SK-N-SH (cell line): ENCODE results near the gene GRK5. TPM values are rescaled to one million over a fixed set of nuclear protein-coding genes. Genes with fewer than 3 reads are reported as not detected.

Experiments used
- CTCF ChIA-PET: fragments of 300-600, 350-600 bp; formaldehyde crosslinking; extraction: SDS; loops from one replicate; lab custom pipeline; 2021; lab: Yijun Ruan, JAX
- POLR2A ChIA-PET: fragments of 350-600 bp; sonication (Branson Sonifier 250); formaldehyde crosslinking; extraction: SDS; loops from one replicate; lab custom pipeline; 2020; ENCODE audit warnings: antibody characterized with exemption, inconsistent platforms; lab: Yijun Ruan, JAX
- DNase-seq: peaks from one replicate; pipeline ENCODE4 v3.0.0; 2012
- H2AFZ ChIP-seq: fragments of 200-600 bp; sonication (generic); 2 replicates; pipeline ENCODE4 v1.8.1; 2016; ENCODE audit warnings: antibody characterized with exemption, mild to moderate bottlenecking, low read depth
- H3F3A ChIP-seq: fragments of 200-600 bp; sonication (generic); replicated peaks from 2 replicates; pipeline ENCODE3; 2016; ENCODE audit warnings: antibody characterized with exemption, mild to moderate bottlenecking; ENCODE audit not compliant: insufficient read depth
- H3K27ac ChIP-seq, 2 experiments: fragments of 200-500 bp in 1 of 2; fragments of 200-600 bp in 1 of 2; sonication (Bioruptor generic) in 1 of 2; sonication (generic), shearing (Covaris generic) in 1 of 2; 2 replicates each; pipeline versions ENCODE4 v1.5.1 to v1.6.1; 2014 to 2016; ENCODE audit warnings: low read depth in 2 of 2, inconsistent platforms in 1 of 2, low read length in 1 of 2, mild to moderate bottlenecking in 1 of 2, mixed read lengths in 1 of 2
- H3K27me3 ChIP-seq: fragments of 200-600 bp; sonication (generic), shearing (Covaris generic); 2 replicates; pipeline ENCODE4 v1.6.1; 2016; ENCODE audit warnings: mixed run types; ENCODE audit not compliant: insufficient read depth
- H3K36me3 ChIP-seq, 2 experiments: fragments of 200-500 bp in 1 of 2; fragments of 200-600 bp in 1 of 2; sonication (Bioruptor generic) in 1 of 2; sonication (generic) in 1 of 2; replicated peaks in 1 of 2; 2 replicates each; pipeline versions ENCODE3 to v1.5.1; 2014 to 2016; ENCODE audit warnings: low read length in 1 of 2, mild to moderate bottlenecking in 1 of 2; ENCODE audit not compliant: insufficient read depth in 2 of 2, control insufficient read depth in 1 of 2
- H3K4me1 ChIP-seq, 2 experiments: fragments of 200-500 bp in 1 of 2; fragments of 200-600 bp in 1 of 2; sonication (Bioruptor generic) in 1 of 2; sonication (generic), shearing (Covaris generic) in 1 of 2; 2 replicates each; pipeline versions ENCODE4 v1.5.1 to v1.6.1; 2014 to 2016; ENCODE audit warnings: low read depth in 1 of 2, low read length in 1 of 2, mixed run types in 1 of 2; ENCODE audit not compliant: insufficient read depth in 2 of 2, control insufficient read depth in 1 of 2
- H3K4me2 ChIP-seq: fragments of 200-600 bp; sonication (generic), shearing (Covaris generic); 2 replicates; pipeline ENCODE4 v1.6.1; 2017; ENCODE audit warnings: mixed run types
- H3K4me3 ChIP-seq, 2 experiments: fragments of 200-500 bp in 1 of 2; fragments of 200-600 bp in 1 of 2; sonication (Bioruptor generic) in 1 of 2; sonication (generic), shearing (Covaris generic) in 1 of 2; 2 replicates each; pipeline versions ENCODE4 v1.5.1 to v1.8.1; 2014 to 2016; ENCODE audit warnings: low read depth in 2 of 2, inconsistent platforms in 1 of 2, low read length in 1 of 2, mild to moderate bottlenecking in 1 of 2, mixed read lengths in 1 of 2, moderate library complexity in 1 of 2
- H3K79me2 ChIP-seq: fragments of 200-600 bp; sonication (generic); 2 replicates; pipeline ENCODE4 v1.8.1; 2017; ENCODE audit warnings: mild to moderate bottlenecking; ENCODE audit not compliant: insufficient read depth
- H3K9ac ChIP-seq: fragments of 200-600 bp; sonication (generic); 2 replicates; pipeline ENCODE4 v1.6.1; 2017; ENCODE audit warnings: mixed run types
- H3K9me2 ChIP-seq: fragments of 200-600 bp; sonication (generic); 2 replicates; pipeline ENCODE4 v1.6.1; 2017; ENCODE audit warnings: mixed run types
- H3K9me3 ChIP-seq: fragments of 200-600 bp; sonication (generic); 2 replicates; pipeline ENCODE4 v1.6.1; 2017; ENCODE audit warnings: mixed run types, mild to moderate bottlenecking, moderate library complexity
- H4K20me1 ChIP-seq: fragments of 200-600 bp; sonication (generic); 2 replicates; pipeline ENCODE4 v1.6.1; 2017; ENCODE audit warnings: mild to moderate bottlenecking, mixed run types; ENCODE audit not compliant: insufficient read depth
- ELF1 ChIP-seq: IDR thresholded peaks from 2 replicates; pipeline ENCODE4 v1.4.0; 2012
- EZH2phosphoT487 ChIP-seq: fragments of 200-600 bp; sonication (generic); IDR thresholded peaks from 2 replicates; pipeline ENCODE4 v1.6.1; 2017; ENCODE audit warnings: low read depth, mixed run types, mild to moderate bottlenecking, antibody characterized with exemption, moderate library complexity, borderline replicate concordance
- GATA2 ChIP-seq: sonication (generic); formaldehyde crosslinking; IDR thresholded peaks from 2 replicates; pipeline ENCODE4 v1.5.0; 2020; ENCODE audit warnings: mild to moderate bottlenecking, missing genetic modification reagents
- JUND ChIP-seq: IDR thresholded peaks from 2 replicates; pipeline ENCODE4 v1.4.0; 2012
- MEF2A ChIP-seq: IDR thresholded peaks from 2 replicates; pipeline ENCODE4 v1.4.0; 2012; ENCODE audit warnings: low read depth, borderline replicate concordance
- RCOR1 ChIP-seq: fragments of 150-350 bp; IDR thresholded peaks from 2 replicates; pipeline ENCODE4 v1.6.1; 2017; ENCODE audit warnings: antibody characterized with exemption, low read length
- SIN3A ChIP-seq: IDR thresholded peaks from 2 replicates; pipeline ENCODE4 v1.6.1; 2012; ENCODE audit warnings: low read depth, mild to moderate bottlenecking, low read length, moderate library complexity, borderline replicate concordance
- TCF12 ChIP-seq: IDR thresholded peaks from 2 replicates; pipeline ENCODE4 v1.4.0; 2012
- TEAD4 ChIP-seq: IDR thresholded peaks from 2 replicates; pipeline ENCODE4 v1.4.0; 2012; ENCODE audit warnings: mild to moderate bottlenecking, borderline replicate concordance; ENCODE audit not compliant: insufficient read depth
- YY1 ChIP-seq: IDR thresholded peaks from 2 replicates; pipeline ENCODE4 v1.4.0; 2012; ENCODE audit warnings: low read depth, mild to moderate bottlenecking
- WGBS: methylation state at CpG from one replicate; pipeline ENCODE4 v1.1.6; 2017; ENCODE audit warnings: low lambda C conversion rate; 5-methylcytosine and 5-hydroxymethylcytosine counted together
- polyA plus RNA-seq, 3 experiments: library from polyadenylated mRNA; depleted of rRNA; stranded (reverse); fragments of >200 nt; gene quantifications; 2 replicates each; pipeline ENCODE4 v1.2.3, GENCODE V29; 2012
- TF ChIP-seq, protein P1 (sequence below): IDR thresholded peaks from 2 replicates; pipeline ENCODE4; 2012
- TF ChIP-seq, protein P2 (sequence below): IDR thresholded peaks from 2 replicates; pipeline ENCODE4 v1.4.0; 2012; ENCODE audit warnings: low read depth, borderline replicate concordance
- TF ChIP-seq, protein P3 (sequence below): IDR thresholded peaks from 2 replicates; pipeline ENCODE4 v1.6.1; 2012; ENCODE audit warnings: mild to moderate bottlenecking, low read depth, low read length, moderate library complexity
- TF ChIP-seq, protein P4 (sequence below): fragments of 150-350 bp; IDR thresholded peaks from 2 replicates; pipeline ENCODE4 v1.6.1; 2016; ENCODE audit warnings: mild to moderate bottlenecking, low read depth, low read length

GRK5 gene
- polyA plus RNA-seq, 1 of the 3 experiments (the other 2 are of a cell fraction), result 12.1 TPM

DNA sequence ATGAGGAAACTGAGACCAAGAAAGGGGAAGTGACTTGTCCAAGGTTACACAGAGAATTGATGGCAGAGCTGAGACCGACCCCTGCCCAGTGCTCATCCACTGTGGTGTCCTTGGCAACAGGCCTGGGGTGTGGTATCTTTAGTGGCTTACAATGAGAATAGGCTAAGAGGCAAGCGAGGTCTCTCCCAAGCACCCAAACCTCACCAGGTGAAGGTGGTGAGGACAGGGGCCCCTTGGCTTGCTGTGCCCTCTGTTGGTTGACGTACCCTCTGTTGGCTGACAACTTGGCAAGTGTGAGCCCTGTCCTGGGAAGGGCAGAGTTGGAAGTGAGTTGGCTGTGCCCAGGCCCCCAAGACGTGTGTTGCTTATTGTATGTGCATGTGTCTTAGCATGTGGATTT lies 166.9 kb downstream of the GRK5 start:
- Histone ChIP-seq H3K27me3 (no peaks in the 10 kb centered on the region), H4K20me1 (no peaks in the 10 kb centered on the region), H3K4me2 (no peak overlapping the region), H3K36me3 (no peaks in the 10 kb centered on the region), H3K4me1 (peaks cover 9 to 52% of the 10 kb centered on the region in 2 experiments; a peak in 3 of 4 replicates), H3F3A (peaks cover 2% of the 10 kb centered on the region), H3K9me3 (no peaks in the 10 kb centered on the region), H3K4me3 (no peak overlapping the region), H2AFZ (no peak overlapping the region), H3K9me2 (no peaks in the 10 kb centered on the region), H3K79me2 (no peaks in the 10 kb centered on the region), H3K27ac (no peak overlapping the region), H3K9ac (no peak overlapping the region)
- ChIA-PET CTCF (interaction anchor here (0.7 kb wide), 1 partner anchor 18 kb away, joined by 4 read pairs; no protein-coding TSS in a partner anchor), POLR2A (no interaction called here)
- no peak for DNase-seq
- 97% methylated on average over 3 of the region's 4 CpGs for WGBS
- no peak for TF ChIP-seq TEAD4
- TF ChIP-seq TCF12, result no peak
- TF ChIP-seq ELF1, result no peak
- TF ChIP-seq, protein P1, sequence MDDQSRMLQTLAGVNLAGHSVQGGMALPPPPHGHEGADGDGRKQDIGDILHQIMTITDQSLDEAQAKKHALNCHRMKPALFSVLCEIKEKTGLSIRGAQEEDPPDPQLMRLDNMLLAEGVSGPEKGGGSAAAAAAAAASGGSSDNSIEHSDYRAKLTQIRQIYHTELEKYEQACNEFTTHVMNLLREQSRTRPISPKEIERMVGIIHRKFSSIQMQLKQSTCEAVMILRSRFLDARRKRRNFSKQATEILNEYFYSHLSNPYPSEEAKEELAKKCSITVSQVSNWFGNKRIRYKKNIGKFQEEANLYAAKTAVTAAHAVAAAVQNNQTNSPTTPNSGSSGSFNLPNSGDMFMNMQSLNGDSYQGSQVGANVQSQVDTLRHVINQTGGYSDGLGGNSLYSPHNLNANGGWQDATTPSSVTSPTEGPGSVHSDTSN, result no peak
- TF ChIP-seq, protein P2, sequence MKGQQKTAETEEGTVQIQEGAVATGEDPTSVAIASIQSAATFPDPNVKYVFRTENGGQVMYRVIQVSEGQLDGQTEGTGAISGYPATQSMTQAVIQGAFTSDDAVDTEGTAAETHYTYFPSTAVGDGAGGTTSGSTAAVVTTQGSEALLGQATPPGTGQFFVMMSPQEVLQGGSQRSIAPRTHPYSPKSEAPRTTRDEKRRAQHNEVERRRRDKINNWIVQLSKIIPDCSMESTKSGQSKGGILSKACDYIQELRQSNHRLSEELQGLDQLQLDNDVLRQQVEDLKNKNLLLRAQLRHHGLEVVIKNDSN, result no peak
- no peak for TF ChIP-seq RCOR1
- no peak for TF ChIP-seq MEF2A
- no peak for TF ChIP-seq SIN3A
- TF ChIP-seq, protein P3, sequence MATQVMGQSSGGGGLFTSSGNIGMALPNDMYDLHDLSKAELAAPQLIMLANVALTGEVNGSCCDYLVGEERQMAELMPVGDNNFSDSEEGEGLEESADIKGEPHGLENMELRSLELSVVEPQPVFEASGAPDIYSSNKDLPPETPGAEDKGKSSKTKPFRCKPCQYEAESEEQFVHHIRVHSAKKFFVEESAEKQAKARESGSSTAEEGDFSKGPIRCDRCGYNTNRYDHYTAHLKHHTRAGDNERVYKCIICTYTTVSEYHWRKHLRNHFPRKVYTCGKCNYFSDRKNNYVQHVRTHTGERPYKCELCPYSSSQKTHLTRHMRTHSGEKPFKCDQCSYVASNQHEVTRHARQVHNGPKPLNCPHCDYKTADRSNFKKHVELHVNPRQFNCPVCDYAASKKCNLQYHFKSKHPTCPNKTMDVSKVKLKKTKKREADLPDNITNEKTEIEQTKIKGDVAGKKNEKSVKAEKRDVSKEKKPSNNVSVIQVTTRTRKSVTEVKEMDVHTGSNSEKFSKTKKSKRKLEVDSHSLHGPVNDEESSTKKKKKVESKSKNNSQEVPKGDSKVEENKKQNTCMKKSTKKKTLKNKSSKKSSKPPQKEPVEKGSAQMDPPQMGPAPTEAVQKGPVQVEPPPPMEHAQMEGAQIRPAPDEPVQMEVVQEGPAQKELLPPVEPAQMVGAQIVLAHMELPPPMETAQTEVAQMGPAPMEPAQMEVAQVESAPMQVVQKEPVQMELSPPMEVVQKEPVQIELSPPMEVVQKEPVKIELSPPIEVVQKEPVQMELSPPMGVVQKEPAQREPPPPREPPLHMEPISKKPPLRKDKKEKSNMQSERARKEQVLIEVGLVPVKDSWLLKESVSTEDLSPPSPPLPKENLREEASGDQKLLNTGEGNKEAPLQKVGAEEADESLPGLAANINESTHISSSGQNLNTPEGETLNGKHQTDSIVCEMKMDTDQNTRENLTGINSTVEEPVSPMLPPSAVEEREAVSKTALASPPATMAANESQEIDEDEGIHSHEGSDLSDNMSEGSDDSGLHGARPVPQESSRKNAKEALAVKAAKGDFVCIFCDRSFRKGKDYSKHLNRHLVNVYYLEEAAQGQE, result no peak
- TF ChIP-seq, protein P4, sequence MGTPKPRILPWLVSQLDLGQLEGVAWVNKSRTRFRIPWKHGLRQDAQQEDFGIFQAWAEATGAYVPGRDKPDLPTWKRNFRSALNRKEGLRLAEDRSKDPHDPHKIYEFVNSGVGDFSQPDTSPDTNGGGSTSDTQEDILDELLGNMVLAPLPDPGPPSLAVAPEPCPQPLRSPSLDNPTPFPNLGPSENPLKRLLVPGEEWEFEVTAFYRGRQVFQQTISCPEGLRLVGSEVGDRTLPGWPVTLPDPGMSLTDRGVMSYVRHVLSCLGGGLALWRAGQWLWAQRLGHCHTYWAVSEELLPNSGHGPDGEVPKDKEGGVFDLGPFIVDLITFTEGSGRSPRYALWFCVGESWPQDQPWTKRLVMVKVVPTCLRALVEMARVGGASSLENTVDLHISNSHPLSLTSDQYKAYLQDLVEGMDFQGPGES, result no peak
- TF ChIP-seq JUND, result no peak
- TF ChIP-seq GATA2 (CRISPR knock-in tag), result no peak
- no peak for TF ChIP-seq EZH2phosphoT487
- no peak for TF ChIP-seq YY1
